Chondrocyte (in vitro differentiated cells): ENCODE measurements around the gene IWS1. TPM values are rescaled to one million over a fixed set of nuclear protein-coding genes. Genes with fewer than 3 reads are reported as not detected.

Source experiments
- DNase-seq: peaks from one replicate; pipeline ENCODE4 v3.0.0; 2021; ENCODE audit warnings: mixed read lengths, low spot score
- H3K27ac Mint-ChIP-seq: one replicate; pipeline ENCODE4 v1.8.0; 2021; ENCODE audit warnings: mild to moderate bottlenecking, moderate library complexity, mixed read lengths; ENCODE audit not compliant: unreplicated experiment
- H3K27me3 Mint-ChIP-seq: 2 replicates; pipeline ENCODE4 v1.8.0; 2021; ENCODE audit warnings: low read depth, mixed read lengths
- H3K36me3 Mint-ChIP-seq: 2 replicates; pipeline ENCODE4 v1.8.0; 2021; ENCODE audit warnings: low read depth, mixed read lengths
- H3K4me1 Mint-ChIP-seq: 2 replicates; pipeline ENCODE4 v1.8.0; 2021; ENCODE audit warnings: low read depth, mild to moderate bottlenecking, mixed read lengths
- H3K4me3 Mint-ChIP-seq: one replicate; pipeline ENCODE4 v1.8.0; 2021; ENCODE audit warnings: mild to moderate bottlenecking, moderate library complexity, mixed read lengths; ENCODE audit not compliant: unreplicated experiment
- H3K9me3 Mint-ChIP-seq: 2 replicates; pipeline ENCODE4 v1.8.0; 2021; ENCODE audit warnings: low read depth, mixed read lengths
- CTCF ChIP-seq: fragments of 200-600 bp; sonication (generic); IDR thresholded peaks from 2 replicates; pipeline ENCODE4 v1.5.0; 2021; ENCODE audit warnings: antibody characterized with exemption, mild to moderate bottlenecking, moderate library complexity
- total RNA-seq: library from RNA; stranded (reverse); gene quantifications from 3 replicates; pipeline ENCODE4 v1.2.1, GENCODE V29; 2021

IWS1 gene
- total RNA-seq, 1 donor from 2014 or later = 37.4 TPM

GRCh38 chr2:127560201-127560930 lies 34.1 kb upstream of the IWS1 start:
- peak; percentile 47 for DNase-seq
- Mint-ChIP-seq H3K27ac (no peak overlapping the region), H3K4me3 (no peak overlapping the region), H3K27me3 (peaks cover 20% of the 10 kb centered on the region), H3K4me1 (peaks cover 4% of the 10 kb centered on the region), H3K36me3 (peaks cover 8% of the 10 kb centered on the region), H3K9me3 (peaks cover 20% of the 10 kb centered on the region)
- TF ChIP-seq CTCF = peak; percentile 39

DNA sequence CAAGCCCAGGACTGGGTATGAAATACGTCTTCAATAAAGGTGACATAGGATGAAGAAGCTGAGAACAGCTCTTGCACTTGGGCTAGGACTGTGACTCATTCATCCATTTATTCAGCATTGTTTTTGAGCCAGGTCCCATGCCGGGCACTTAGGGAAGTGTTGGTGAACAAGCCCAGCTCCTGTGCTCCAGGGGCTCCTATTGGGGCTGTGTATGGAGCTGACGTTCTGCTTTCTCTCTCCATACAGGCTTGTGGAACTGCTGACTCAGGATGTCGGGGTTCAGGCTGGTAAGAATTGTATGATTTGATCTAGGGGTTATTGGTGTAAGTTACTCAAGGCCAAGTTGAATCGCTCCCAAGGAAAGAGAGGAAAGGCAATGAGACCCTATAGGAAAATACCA lies 33.2 kb upstream of the IWS1 start:
- H3K27me3 Mint-ChIP-seq = peaks cover 25% of the 10 kb centered on the region

GRCh38 chr2:127558911-127559310 lies 32.6 kb upstream of the IWS1 start:
- Mint-ChIP-seq H3K27ac (no peak overlapping the region), H3K9me3 (peaks cover 23% of the 10 kb centered on the region), H3K36me3 (peaks cover 11% of the 10 kb centered on the region), H3K4me1 (peaks cover 4% of the 10 kb centered on the region), H3K27me3 (peaks cover 28% of the 10 kb centered on the region), H3K4me3 (no peak overlapping the region)
- peak; percentile 54 for DNase-seq
- TF ChIP-seq CTCF = no peak

More for the DNA sequence above, 33.2 kb upstream of the IWS1 start:
- peaks cover 11% of the 10 kb centered on the region for H3K36me3 Mint-ChIP-seq
- H3K4me1 Mint-ChIP-seq = peaks cover 4% of the 10 kb centered on the region
- no peak overlapping the region for H3K27ac Mint-ChIP-seq
- no peak overlapping the region for H3K4me3 Mint-ChIP-seq
- peaks cover 23% of the 10 kb centered on the region for H3K9me3 Mint-ChIP-seq
- DNase-seq = peak; percentile 30
- TF ChIP-seq CTCF = no peak

GRCh38 chr2:127552846-127553245 lies 26.6 kb upstream of the IWS1 start:
- Mint-ChIP-seq H3K4me3 (no peak overlapping the region), H3K27ac (no peak overlapping the region), H3K4me1 (no peaks in the 10 kb centered on the region), H3K9me3 (peaks cover 22% of the 10 kb centered on the region), H3K27me3 (peaks cover 44% of the 10 kb centered on the region), H3K36me3 (peaks cover 11% of the 10 kb centered on the region)
- DNase-seq = no peak
- TF ChIP-seq CTCF = no peak

DNA sequence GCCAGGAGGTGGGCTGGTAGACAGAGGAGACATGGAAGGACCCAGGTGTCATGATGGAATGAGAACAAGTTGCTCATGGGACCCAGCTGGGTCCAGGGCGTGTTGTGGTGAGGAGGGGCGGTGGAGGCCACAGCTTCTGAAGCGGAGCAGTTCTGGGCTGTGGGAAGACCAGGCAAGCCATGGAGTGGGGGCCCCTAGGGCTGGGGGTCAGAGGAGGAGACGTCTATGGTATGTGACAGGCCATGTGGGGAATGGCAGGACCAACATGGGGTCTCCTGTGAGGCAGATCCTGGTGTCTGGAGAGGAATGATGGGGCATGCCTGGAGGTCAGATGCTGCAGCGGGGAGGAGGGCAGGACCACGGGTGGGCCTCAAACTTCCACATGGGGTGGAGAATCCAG lies 26.0 kb upstream of the IWS1 start:
- H3K4me1 Mint-ChIP-seq = no peaks in the 10 kb centered on the region
- H3K9me3 Mint-ChIP-seq = peaks cover 22% of the 10 kb centered on the region
- no peak overlapping the region for H3K27ac Mint-ChIP-seq
- DNase-seq = no peak
- TF ChIP-seq CTCF = no peak
- no peak overlapping the region for H3K4me3 Mint-ChIP-seq
- H3K27me3 Mint-ChIP-seq = peaks cover 46% of the 10 kb centered on the region
- H3K36me3 Mint-ChIP-seq = peaks cover 11% of the 10 kb centered on the region
